Testis (tissue), 3 donors: ENCODE measurements around the gene PDS5A. TPM values are rescaled to one million over a fixed set of nuclear protein-coding genes. Genes with fewer than 3 reads are reported as not detected.
"Not testable (repeated sequence)": the region's sequence is repeated elsewhere in the genome, so short reads cannot be mapped to it uniquely, and the experiment has no call there.

Experiments
- DNase-seq: peaks from one replicate; pipeline ENCODE4 v3.0.0-alpha.2; 2019
- H3K27ac ChIP-seq, 2 donors: fragments of 200-600 bp; sonication (generic); one replicate each; pipeline ENCODE4 v1.5.1; 2019
- H3K27me3 ChIP-seq: fragments of 200-600 bp; sonication (generic); one replicate; pipeline ENCODE4 v1.5.1; 2019
- H3K36me3 ChIP-seq: fragments of 200-600 bp; sonication (generic); one replicate; pipeline ENCODE4 v1.5.1; 2017; ENCODE audit warnings: low read depth; ENCODE audit errors: missing control alignments
- H3K4me1 ChIP-seq: fragments of 200-600 bp; sonication (generic); one replicate; pipeline ENCODE4 v1.5.1; 2019
- H3K4me3 ChIP-seq, 2 donors: fragments of 200-600 bp; sonication (generic); one replicate each; pipeline ENCODE4 v1.5.1; 2017 to 2019
- H3K9me3 ChIP-seq: fragments of 200-600 bp; sonication (generic); one replicate; pipeline ENCODE4 v1.5.1; 2017
- POLR2A ChIP-seq: fragments of 450-650 bp; IDR thresholded peaks from one replicate; pipeline ENCODE4 v1.6.1; 2017; ENCODE audit warnings: antibody characterized with exemption, mild to moderate bottlenecking, moderate library complexity
- WGBS, 2 donors: methylation state at CpG; one replicate each; pipeline ENCODE4 v1.1.5; 2018; 5-methylcytosine and 5-hydroxymethylcytosine counted together
- intact Hi-C: fragments of 100-400 bp; cut with DNase I; formaldehyde crosslinking; loops from one replicate; pipeline ENCODE4 v1.15.1; 2023; ENCODE audit warnings: low total_unique reads
- polyA plus RNA-seq: library from polyadenylated mRNA; stranded (reverse); fragments of 350-450 nt; fragmentation: Illumina TruSeq; extraction: RNeasy Lipid Tissue Mini Kit (QIAGEN cat#74804); gene quantifications from one replicate; pipeline ENCODE4 v1.2.3, GENCODE V29; 2014; ENCODE audit warnings: low read depth, low replicate concordance; ENCODE audit not compliant: insufficient read depth
- total RNA-seq, 2 donors: library from RNA; depleted of rRNA; stranded (reverse); fragments of >200 nt; gene quantifications; one replicate each; pipeline ENCODE4 v1.2.3, GENCODE V29; 2016
- TF ChIP-seq, protein P1 (sequence below), 3 experiments: fragments of 450-650 bp in 2 of 3; fragments of 200-600 bp in 1 of 3; sonication (generic) in 1 of 3; IDR thresholded peaks; one replicate each; pipeline ENCODE4 v1.5.1; 2016 to 2019; ENCODE audit warnings: antibody characterized with exemption in 3 of 3, mild to moderate bottlenecking in 2 of 3, moderate library complexity in 1 of 3

PDS5A gene
- total and polyA plus RNA-seq, 3 donors from 2014 or later, result 20.7 to 61.7 (median 61.3) TPM

DNA sequence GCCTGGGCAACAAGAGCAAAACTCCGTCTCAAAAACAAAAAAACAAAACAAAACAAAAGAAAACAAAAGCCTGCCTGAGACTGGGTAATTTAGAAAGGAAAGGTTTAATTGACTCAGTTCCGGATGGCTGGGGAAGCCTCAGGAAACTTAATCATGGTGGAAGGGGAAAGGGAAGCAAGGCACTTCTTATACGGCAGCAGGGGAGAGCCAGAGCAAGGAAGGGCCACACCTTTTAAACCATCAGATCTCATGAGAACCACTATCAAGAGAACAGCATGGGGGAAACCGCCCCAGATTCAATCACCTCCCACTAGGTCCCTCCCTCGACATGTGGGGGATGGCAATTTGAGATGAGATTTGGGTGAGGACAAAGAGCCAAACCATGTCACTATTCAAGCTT, 157.5 kb downstream of the PDS5A start:
- intact Hi-C loops, result no loop called here
- 58 to 79% methylated on average over 5 of the region's 5 CpGs for WGBS, 2 donors

DNA sequence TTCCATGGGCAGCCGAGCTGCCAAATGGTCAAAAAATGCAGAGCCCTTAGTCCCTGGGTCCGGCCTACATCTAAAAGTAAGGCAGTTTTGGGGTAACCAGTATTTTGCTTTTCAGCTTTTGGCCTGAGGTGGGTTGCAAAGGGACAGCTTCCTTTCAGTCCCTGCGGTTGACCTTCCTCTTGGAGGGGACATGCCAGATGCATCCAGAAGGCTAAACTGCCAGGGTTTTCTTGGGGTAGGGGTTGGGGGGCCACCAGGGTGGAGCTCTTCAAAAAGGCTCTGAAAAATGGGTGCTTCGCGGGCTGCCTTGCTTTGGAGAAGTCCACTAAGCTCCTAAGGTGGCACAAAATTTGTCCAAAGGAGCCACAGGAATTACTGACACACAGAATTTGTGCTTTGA, 159.1 kb downstream of the PDS5A start:
- Histone ChIP-seq H3K27ac (no peak overlapping the region), H3K36me3 (no peaks in the 10 kb centered on the region), H3K27me3 (no peaks in the 10 kb centered on the region), H3K9me3 (no peaks in the 10 kb centered on the region), H3K4me1 (no peaks in the 10 kb centered on the region), H3K4me3 (no peak overlapping the region)
- 72 to 81% methylated on average over 5 of the region's 5 CpGs for WGBS, 2 donors
- TF ChIP-seq, protein P1, sequence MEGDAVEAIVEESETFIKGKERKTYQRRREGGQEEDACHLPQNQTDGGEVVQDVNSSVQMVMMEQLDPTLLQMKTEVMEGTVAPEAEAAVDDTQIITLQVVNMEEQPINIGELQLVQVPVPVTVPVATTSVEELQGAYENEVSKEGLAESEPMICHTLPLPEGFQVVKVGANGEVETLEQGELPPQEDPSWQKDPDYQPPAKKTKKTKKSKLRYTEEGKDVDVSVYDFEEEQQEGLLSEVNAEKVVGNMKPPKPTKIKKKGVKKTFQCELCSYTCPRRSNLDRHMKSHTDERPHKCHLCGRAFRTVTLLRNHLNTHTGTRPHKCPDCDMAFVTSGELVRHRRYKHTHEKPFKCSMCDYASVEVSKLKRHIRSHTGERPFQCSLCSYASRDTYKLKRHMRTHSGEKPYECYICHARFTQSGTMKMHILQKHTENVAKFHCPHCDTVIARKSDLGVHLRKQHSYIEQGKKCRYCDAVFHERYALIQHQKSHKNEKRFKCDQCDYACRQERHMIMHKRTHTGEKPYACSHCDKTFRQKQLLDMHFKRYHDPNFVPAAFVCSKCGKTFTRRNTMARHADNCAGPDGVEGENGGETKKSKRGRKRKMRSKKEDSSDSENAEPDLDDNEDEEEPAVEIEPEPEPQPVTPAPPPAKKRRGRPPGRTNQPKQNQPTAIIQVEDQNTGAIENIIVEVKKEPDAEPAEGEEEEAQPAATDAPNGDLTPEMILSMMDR (IDR thresholded peaks at IDR 0.05), result no peak
- no peak for TF ChIP-seq POLR2A
- intact Hi-C loops, result no loop called here
- DNase-seq, result no peak

More for the DNA sequence above, 157.5 kb downstream of the PDS5A start:
- Histone ChIP-seq H3K4me3 (no peak overlapping the region), H3K27ac (no peak overlapping the region), H3K4me1 (no peaks in the 10 kb centered on the region), H3K27me3 (no peaks in the 10 kb centered on the region), H3K36me3 (no peaks in the 10 kb centered on the region), H3K9me3 (no peaks in the 10 kb centered on the region)
- no peak for DNase-seq
- TF ChIP-seq, protein P1 (IDR thresholded peaks at IDR 0.05), result no peak
- no peak for TF ChIP-seq POLR2A

DNA sequence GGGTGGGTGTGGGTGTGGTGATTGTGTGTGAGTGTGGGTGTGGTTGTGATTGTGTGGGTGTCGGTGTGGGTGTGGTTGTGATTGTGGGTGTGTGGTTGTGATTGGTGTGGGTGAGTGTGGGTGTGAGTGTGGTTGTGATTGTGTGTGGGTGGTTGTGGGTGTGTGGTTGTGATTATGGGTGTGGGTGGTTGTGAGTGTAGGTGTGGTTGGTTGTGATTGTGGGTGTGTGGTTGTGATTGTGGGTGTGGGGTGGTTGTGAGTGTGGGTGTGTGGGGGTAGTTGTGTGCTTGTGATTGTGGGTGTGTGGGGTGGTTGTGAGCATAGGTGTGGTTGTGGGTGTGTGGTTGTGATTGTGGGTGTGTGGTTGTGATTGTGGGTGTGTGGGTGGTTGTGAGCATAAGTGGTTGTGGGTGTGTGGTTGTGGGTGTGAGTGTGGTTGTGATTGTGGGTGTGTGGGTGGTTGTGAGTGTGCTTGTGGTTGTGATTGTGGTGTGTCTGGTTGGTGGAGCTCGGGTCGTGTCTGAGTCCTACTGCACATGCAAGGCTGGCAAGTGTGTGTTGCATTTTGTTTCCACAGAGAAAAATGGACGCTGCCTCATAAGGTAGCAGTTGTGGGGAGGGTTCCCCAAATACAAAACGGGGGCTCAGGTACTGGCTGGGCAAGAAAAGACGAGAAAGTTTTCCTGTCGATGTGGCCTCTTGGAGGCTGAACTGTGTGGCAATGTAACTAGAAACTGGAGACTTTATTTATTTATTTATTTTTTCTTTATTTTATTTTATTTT, 163.1 kb downstream of the PDS5A start:
- Histone ChIP-seq H3K4me1 (no peaks in the 10 kb centered on the region), H3K36me3 (no peaks in the 10 kb centered on the region), H3K27ac (no peak overlapping the region), H3K27me3 (no peaks in the 10 kb centered on the region), H3K9me3 (no peaks in the 10 kb centered on the region), H3K4me3 (no peak overlapping the region)
- no peak for TF ChIP-seq POLR2A
- TF ChIP-seq, protein P1 (IDR thresholded peaks at IDR 0.05), result no peak
- intact Hi-C loops, result no loop called here
- 52 to 58% methylated on average over 7 of the region's 7 CpGs for WGBS, 2 donors
- DNase-seq, result no peak

DNA sequence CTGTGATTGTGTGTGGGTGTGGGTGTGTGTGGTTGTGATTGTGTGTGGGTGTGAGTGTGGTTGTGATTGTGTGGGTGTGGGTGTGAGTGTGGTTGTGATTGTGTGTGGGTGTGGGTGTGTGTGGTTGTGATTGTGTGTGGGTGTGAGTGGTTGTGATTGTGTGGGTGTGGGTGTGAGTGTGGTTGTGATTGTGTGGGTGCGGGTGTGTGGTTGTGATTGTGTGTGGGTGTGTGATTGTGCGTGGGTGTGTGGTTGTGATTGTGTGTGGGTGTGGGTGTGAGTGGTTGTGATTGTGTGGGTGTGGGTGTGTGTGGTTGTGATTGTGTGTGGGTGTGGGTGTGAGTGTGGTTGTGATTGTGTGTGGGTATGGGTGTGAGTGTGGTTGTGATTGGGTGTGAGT, 163.9 kb downstream of the PDS5A start:
- intact Hi-C loops, result not testable (repeated sequence)
- WGBS, 2 donors, result 11 to 33% methylated on average over 2 of the region's 2 CpGs

DNA sequence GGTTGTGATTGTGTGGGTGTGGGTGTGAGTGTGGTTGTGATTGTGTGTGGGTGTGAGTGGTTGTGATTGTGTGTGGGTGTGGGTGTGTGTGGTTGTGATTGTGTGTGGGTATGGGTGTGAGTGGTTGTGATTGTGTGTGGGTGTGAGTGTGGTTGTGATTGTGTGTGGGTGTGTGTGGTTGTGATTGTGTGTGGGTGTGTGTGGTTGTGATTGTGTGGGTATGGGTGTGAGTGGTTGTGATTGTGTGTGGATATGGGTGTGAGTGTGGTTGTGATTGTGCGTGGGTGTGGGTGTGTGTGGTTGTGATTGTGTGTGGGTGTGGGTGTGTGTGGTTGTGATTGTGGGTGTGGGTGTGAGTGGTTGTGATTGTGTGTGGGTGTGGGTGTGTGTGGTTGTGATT, 164.7 kb downstream of the PDS5A start:
- H3K4me3 ChIP-seq, H3K27ac ChIP-seq, H3K9me3 ChIP-seq, H3K27me3 ChIP-seq, H3K4me1 ChIP-seq, intact Hi-C loops, DNase-seq, H3K36me3 ChIP-seq: not testable (repeated sequence)
- 0% methylated on average over 1 of the region's 1 CpG for WGBS, 2 donors

More for the DNA sequence above, 163.9 kb downstream of the PDS5A start:
- DNase-seq, H3K9me3 ChIP-seq, H3K4me1 ChIP-seq, H3K27me3 ChIP-seq, H3K27ac ChIP-seq, H3K36me3 ChIP-seq, H3K4me3 ChIP-seq: not testable (repeated sequence)

DNA sequence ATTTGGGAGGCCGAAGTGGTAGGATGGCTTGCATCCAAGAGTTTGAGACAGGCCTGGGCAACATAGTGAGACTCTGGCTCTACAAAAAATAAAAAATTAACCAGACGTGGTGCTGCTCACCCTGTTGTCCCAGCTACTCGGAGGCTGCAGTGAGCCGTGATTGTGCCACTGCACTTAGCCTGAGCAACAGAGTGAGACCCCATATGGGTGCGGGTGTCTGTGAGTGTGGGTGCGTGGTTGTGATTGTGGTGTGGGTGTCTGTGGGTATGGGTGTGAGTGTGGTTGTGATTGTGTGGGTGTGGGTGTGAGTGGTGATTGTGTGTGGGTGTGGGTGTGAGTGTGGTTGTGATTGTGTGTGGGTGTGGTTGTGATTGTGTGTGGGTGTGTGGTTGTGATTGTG, 165.2 kb downstream of the PDS5A start:
- no peak for DNase-seq
- Histone ChIP-seq H3K4me1 (no peaks in the 10 kb centered on the region), H3K27me3 (no peaks in the 10 kb centered on the region), H3K27ac (no peak overlapping the region), H3K4me3 (no peak overlapping the region), H3K36me3 (no peaks in the 10 kb centered on the region), H3K9me3 (no peaks in the 10 kb centered on the region)
- TF ChIP-seq, protein P1 (IDR thresholded peaks at IDR 0.05), result no peak
- TF ChIP-seq POLR2A, result no peak
- intact Hi-C loops, result no loop called here
- 47 to 55% methylated on average over 6 of the region's 6 CpGs for WGBS, 2 donors
